ENCODE data around the gene NUP133.

The NUP133 gene

GRCh38 chr1:229452956-229453801, 55.0 kb downstream of the NUP133 start:
- Mint-ChIP-seq H3K4me3 (no peak overlapping the region), H3K4me1 (no peaks in the 10 kb centered on the region)
- TF ChIP-seq CTCF (IDR thresholded peaks at IDR 0.05; ENCODE audit: unreplicated experiment in 3 of 3): peak; percentile 58 to 63 (median 63)

GRCh38 chr1:229448845-229449244, 59.3 kb downstream of the NUP133 start:
- no peak for TF ChIP-seq CTCF (IDR thresholded peaks at IDR 0.05; ENCODE audit: unreplicated experiment in 3 of 3)
- Mint-ChIP-seq H3K4me3 (no peak overlapping the region), H3K27ac (no peak overlapping the region)

More at GRCh38 chr1:229452956-229453801, 55.0 kb downstream of the NUP133 start:
- peak overlapping the region in 2 of 3 experiments; percentile 47 to 59 for H3K27ac Mint-ChIP-seq
- peaks cover 40% of the 10 kb centered on the region for H3K36me3 Mint-ChIP-seq (ENCODE audit: low read depth)
- H3K27me3 Mint-ChIP-seq (ENCODE audit: low read depth): no peaks in the 10 kb centered on the region
- no peaks in the 10 kb centered on the region for H3K9me3 Mint-ChIP-seq

GRCh38 chr1:229448354-229448753, 59.8 kb downstream of the NUP133 start:
- no peaks in the 10 kb centered on the region for H3K9me3 Mint-ChIP-seq
- no peak overlapping the region for H3K4me3 Mint-ChIP-seq
- H3K27ac Mint-ChIP-seq: no peak overlapping the region
- no peaks in the 10 kb centered on the region for H3K27me3 Mint-ChIP-seq (ENCODE audit: low read depth)
- no peak for TF ChIP-seq CTCF (IDR thresholded peaks at IDR 0.05; ENCODE audit: unreplicated experiment in 3 of 3)
- H3K4me1 Mint-ChIP-seq: no peaks in the 10 kb centered on the region
- H3K36me3 Mint-ChIP-seq (ENCODE audit: low read depth): peaks cover 44% of the 10 kb centered on the region

More at GRCh38 chr1:229448845-229449244, 59.3 kb downstream of the NUP133 start:
- H3K9me3 Mint-ChIP-seq: no peaks in the 10 kb centered on the region
- no peaks in the 10 kb centered on the region for H3K4me1 Mint-ChIP-seq
- no peaks in the 10 kb centered on the region for H3K27me3 Mint-ChIP-seq (ENCODE audit: low read depth)
- H3K36me3 Mint-ChIP-seq (ENCODE audit: low read depth): peaks cover 44% of the 10 kb centered on the region

- no peak overlapping the region for H3K27ac Mint-ChIP-seq
- no peak overlapping the region for H3K4me3 Mint-ChIP-seq
- no peaks in the 10 kb centered on the region for H3K9me3 Mint-ChIP-seq
- peaks cover 44% of the 10 kb centered on the region for H3K36me3 Mint-ChIP-seq (ENCODE audit: low read depth)
- no peaks in the 10 kb centered on the region for H3K4me1 Mint-ChIP-seq
- no peaks in the 10 kb centered on the region for H3K27me3 Mint-ChIP-seq (ENCODE audit: low read depth)
- no peak for TF ChIP-seq CTCF (IDR thresholded peaks at IDR 0.05; ENCODE audit: unreplicated experiment in 3 of 3)
These were observed 60.3 kb downstream of the NUP133 start for GRCh38 chr1:229447809-229448252.

- peaks cover 42% of the 10 kb centered on the region for H3K36me3 Mint-ChIP-seq (ENCODE audit: low read depth)
- no peak overlapping the region for H3K4me3 Mint-ChIP-seq
- H3K4me1 Mint-ChIP-seq: peaks cover 7% of the 10 kb centered on the region
- peaks cover under 1% of the 10 kb centered on the region for H3K27me3 Mint-ChIP-seq (ENCODE audit: low read depth)
- no peaks in the 10 kb centered on the region for H3K9me3 Mint-ChIP-seq
- TF ChIP-seq CTCF (IDR thresholded peaks at IDR 0.05; ENCODE audit: unreplicated experiment in 3 of 3): no peak
- H3K27ac Mint-ChIP-seq: no peak overlapping the region
These were observed 62.3 kb downstream of the NUP133 start for GRCh38 chr1:229445828-229446227.
